KMS-11 (cell line): ENCODE measurements around the gene BTBD9.

Experiments used
- H2AFZ ChIP-seq: fragments of 200-600 bp; sonication (generic); 2 replicates; pipeline ENCODE4 v1.6.1; 2016; ENCODE audit warnings: antibody characterized with exemption, mixed run types, low read depth
- H3K27ac ChIP-seq: fragments of 200-600 bp; sonication (generic); 2 replicates; pipeline ENCODE4 v1.6.1; 2016; ENCODE audit warnings: mild to moderate bottlenecking, mixed run types
- H3K27me3 ChIP-seq: fragments of 200-600 bp; sonication (generic); 2 replicates; pipeline ENCODE4 v1.6.1; 2017; ENCODE audit warnings: mild to moderate bottlenecking, low read depth, mixed run types, moderate library complexity; ENCODE audit not compliant: insufficient read depth
- H3K36me3 ChIP-seq: fragments of 200-600 bp; sonication (generic); 2 replicates; pipeline ENCODE4 v1.6.1; 2017; ENCODE audit warnings: mild to moderate bottlenecking, mixed run types; ENCODE audit not compliant: insufficient read depth
- H3K4me1 ChIP-seq: fragments of 200-600 bp; sonication (generic); 2 replicates; pipeline ENCODE4 v1.6.1; 2016; ENCODE audit warnings: mild to moderate bottlenecking, low read depth, mixed run types; ENCODE audit not compliant: poor library complexity, severe bottlenecking
- H3K4me2 ChIP-seq: fragments of 200-600 bp; sonication (generic); 2 replicates; pipeline ENCODE4 v1.7.0; 2016; ENCODE audit warnings: mild to moderate bottlenecking, mixed run types
- H3K4me3 ChIP-seq: fragments of 200-600 bp; sonication (generic); IDR thresholded peaks from 2 replicates; pipeline ENCODE4 v1.6.1; 2017; ENCODE audit warnings: low read depth, low read length, mixed read lengths; ENCODE audit not compliant: insufficient read depth
- H3K79me2 ChIP-seq: fragments of 200-600 bp; sonication (generic); 2 replicates; pipeline ENCODE4 v1.6.1; 2016; ENCODE audit warnings: low read depth, mixed run types; ENCODE audit not compliant: insufficient read depth
- H3K9ac ChIP-seq: fragments of 200-600 bp; sonication (generic); 2 replicates; pipeline ENCODE4 v1.6.1; 2016; ENCODE audit warnings: mild to moderate bottlenecking, mixed run types
- H4K20me1 ChIP-seq: fragments of 200-600 bp; sonication (generic); 2 replicates; pipeline ENCODE4 v1.6.1; 2016; ENCODE audit warnings: mild to moderate bottlenecking, mixed run types; ENCODE audit not compliant: insufficient read depth
- TF ChIP-seq, protein P1 (sequence below): fragments of 200-600 bp; sonication (generic); conservative IDR thresholded peaks from 2 replicates; pipeline ENCODE4 v1.6.1; 2017; ENCODE audit warnings: low read depth, mild to moderate bottlenecking, antibody characterized with exemption, low read length, moderate library complexity, mixed read lengths

BTBD9 gene

DNA sequence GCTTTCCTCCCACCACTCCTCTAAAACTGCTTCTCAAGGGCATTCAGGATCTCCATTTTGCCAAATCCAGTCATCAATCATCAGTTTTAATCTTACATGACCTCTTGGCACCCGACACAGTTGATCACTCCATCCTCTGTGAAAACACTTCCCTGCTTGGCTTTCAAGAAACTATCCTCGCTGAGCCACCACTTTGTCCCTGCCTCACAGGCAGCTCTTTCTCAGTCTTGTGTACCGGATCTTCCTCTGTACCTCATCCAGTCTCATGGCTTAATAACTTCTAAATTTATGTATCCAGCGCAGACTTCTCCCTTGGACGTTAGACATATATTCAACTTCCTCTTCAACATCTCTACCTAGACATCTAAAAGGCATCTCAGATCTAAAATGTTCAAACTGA is 89.9 kb downstream of the BTBD9 start:
- Histone ChIP-seq H3K79me2 (no peaks in the 10 kb centered on the region), H2AFZ (no peak overlapping the region), H3K4me2 (no peak overlapping the region), H3K36me3 (no peaks in the 10 kb centered on the region), H3K9ac (no peak overlapping the region), H4K20me1 (no peaks in the 10 kb centered on the region), H3K27me3 (no peaks in the 10 kb centered on the region), H3K4me3 (no peak overlapping the region), H3K4me1 (no peaks in the 10 kb centered on the region), H3K27ac (no peak overlapping the region)
- TF ChIP-seq, protein P1, sequence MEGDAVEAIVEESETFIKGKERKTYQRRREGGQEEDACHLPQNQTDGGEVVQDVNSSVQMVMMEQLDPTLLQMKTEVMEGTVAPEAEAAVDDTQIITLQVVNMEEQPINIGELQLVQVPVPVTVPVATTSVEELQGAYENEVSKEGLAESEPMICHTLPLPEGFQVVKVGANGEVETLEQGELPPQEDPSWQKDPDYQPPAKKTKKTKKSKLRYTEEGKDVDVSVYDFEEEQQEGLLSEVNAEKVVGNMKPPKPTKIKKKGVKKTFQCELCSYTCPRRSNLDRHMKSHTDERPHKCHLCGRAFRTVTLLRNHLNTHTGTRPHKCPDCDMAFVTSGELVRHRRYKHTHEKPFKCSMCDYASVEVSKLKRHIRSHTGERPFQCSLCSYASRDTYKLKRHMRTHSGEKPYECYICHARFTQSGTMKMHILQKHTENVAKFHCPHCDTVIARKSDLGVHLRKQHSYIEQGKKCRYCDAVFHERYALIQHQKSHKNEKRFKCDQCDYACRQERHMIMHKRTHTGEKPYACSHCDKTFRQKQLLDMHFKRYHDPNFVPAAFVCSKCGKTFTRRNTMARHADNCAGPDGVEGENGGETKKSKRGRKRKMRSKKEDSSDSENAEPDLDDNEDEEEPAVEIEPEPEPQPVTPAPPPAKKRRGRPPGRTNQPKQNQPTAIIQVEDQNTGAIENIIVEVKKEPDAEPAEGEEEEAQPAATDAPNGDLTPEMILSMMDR, result no peak

DNA sequence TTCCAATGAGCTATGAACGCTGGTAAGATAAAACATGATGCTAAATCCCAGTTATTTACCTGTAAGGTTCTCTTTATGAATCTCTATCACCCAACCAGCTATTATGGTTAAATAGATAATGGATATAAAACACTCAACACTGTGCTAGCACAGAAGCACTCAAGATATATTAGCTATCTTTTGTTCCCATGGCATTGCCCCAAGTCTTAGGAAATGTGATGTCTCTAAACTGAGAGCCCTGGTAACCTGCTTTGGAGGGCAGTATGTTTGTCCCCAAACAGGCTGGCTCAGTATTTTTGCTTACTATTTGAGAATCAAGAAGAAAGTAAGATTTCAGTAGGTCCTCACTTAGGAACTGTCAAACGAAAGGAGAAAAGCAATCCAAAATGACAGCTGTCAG is 90.5 kb downstream of the BTBD9 start:
- Histone ChIP-seq H3K9ac (no peak overlapping the region), H3K79me2 (no peaks in the 10 kb centered on the region), H3K4me1 (no peaks in the 10 kb centered on the region), H3K27ac (no peak overlapping the region), H3K4me3 (no peak overlapping the region), H4K20me1 (no peaks in the 10 kb centered on the region), H2AFZ (no peak overlapping the region), H3K27me3 (no peaks in the 10 kb centered on the region), H3K4me2 (no peak overlapping the region), H3K36me3 (no peaks in the 10 kb centered on the region)
- TF ChIP-seq, protein P1, result no peak

DNA sequence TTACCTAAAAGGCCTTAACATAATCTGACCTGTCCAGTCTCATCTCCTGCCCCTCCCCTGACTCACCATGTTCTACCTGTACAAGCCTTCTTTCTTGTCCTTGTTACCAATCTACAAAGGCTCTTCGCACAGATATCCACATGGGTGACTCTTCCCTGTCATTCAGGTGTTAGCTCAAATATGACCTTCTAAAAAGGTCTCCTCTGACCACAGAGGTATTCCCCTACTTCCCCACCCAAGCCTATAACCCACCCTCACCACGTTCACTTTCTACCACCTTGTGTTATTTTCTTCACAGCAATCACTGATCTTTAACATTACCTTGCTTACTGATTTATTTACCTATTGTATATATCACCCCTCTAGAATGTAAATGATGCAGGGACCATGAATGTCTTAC is 96.7 kb downstream of the BTBD9 start:
- Histone ChIP-seq H3K27me3 (no peaks in the 10 kb centered on the region), H2AFZ (no peak overlapping the region), H3K4me1 (no peaks in the 10 kb centered on the region), H3K36me3 (no peaks in the 10 kb centered on the region), H3K4me3 (no peak overlapping the region), H3K4me2 (no peak overlapping the region), H3K27ac (no peak overlapping the region), H3K9ac (no peak overlapping the region), H4K20me1 (no peaks in the 10 kb centered on the region), H3K79me2 (no peaks in the 10 kb centered on the region)
- TF ChIP-seq, protein P1, result no peak

DNA sequence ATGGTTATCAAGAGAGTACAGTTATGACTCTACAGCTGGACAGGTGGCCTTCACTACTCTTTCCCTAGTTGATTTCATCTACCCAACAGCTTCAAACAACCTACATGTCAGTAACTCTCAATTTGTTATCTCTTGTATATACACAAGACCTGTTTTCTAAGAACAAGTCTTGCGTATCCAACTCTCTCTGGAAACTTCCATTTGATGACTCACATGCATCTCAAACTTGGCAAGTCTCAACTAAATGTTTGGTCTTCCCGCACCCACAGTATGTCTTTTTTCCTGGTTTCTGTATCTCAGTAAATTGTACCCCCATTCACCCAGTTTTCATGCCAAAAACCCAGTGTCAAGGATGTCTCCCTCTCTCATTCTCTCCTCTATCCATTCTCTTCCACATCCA is 97.7 kb downstream of the BTBD9 start:
- Histone ChIP-seq H3K36me3 (no peaks in the 10 kb centered on the region), H3K9ac (no peak overlapping the region), H3K79me2 (no peaks in the 10 kb centered on the region), H3K4me2 (no peak overlapping the region), H4K20me1 (no peaks in the 10 kb centered on the region), H3K4me1 (no peaks in the 10 kb centered on the region), H3K27ac (no peak overlapping the region), H3K27me3 (no peaks in the 10 kb centered on the region), H3K4me3 (no peak overlapping the region), H2AFZ (no peak overlapping the region)
- TF ChIP-seq, protein P1, result no peak

DNA sequence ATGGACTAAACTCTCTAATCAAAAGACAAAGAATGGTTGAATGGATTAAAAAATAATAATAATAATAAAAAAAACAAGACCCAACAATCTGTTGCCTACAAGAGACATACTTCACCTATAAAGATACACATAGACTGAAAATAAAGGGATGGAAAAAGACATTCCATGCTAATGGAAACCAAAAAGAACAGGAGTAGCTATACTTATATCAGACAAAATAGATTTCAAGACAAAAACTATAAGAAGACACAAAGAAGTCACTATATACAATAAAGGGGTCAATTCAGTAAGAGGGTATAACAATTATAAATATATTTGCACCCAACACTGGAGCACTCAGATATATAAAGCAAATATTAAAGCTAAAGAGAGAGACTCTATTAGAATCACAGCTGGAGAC is 106.7 kb downstream of the BTBD9 start:
- no peak overlapping the region for H2AFZ ChIP-seq
- no peaks in the 10 kb centered on the region for H4K20me1 ChIP-seq
- no peaks in the 10 kb centered on the region for H3K27me3 ChIP-seq
- no peaks in the 10 kb centered on the region for H3K36me3 ChIP-seq
- no peak overlapping the region for H3K9ac ChIP-seq
- no peak overlapping the region for H3K27ac ChIP-seq
- no peak overlapping the region for H3K4me2 ChIP-seq
- TF ChIP-seq, protein P1, result no peak
- no peak overlapping the region for H3K4me3 ChIP-seq
- no peaks in the 10 kb centered on the region for H3K4me1 ChIP-seq
- H3K79me2 ChIP-seq, result no peaks in the 10 kb centered on the region
